ENCODE data around the gene AP3S2. TPM values are rescaled to one million over a fixed set of nuclear protein-coding genes. Genes with fewer than 3 reads are reported as not detected.

AP3S2 gene
- total and polyA plus RNA-seq, 2 of the 8 experiments (the other 6 are each of a cell fraction or from before 2014, with no cell fraction given): 19.2 to 45.4 TPM

GRCh38 chr15:89847101-89847500 lies 46.7 kb downstream of the AP3S2 start:
- no peaks in the 10 kb centered on the region for H3K79me1 ChIP-seq (ENCODE audit: low read depth, low read length)
- H4K20me1 ChIP-seq (replicated peaks in 1 of 2; ENCODE audit: control insufficient read depth in 1 of 2, insufficient read depth in 2 of 2, low read length in 2 of 2): peaks cover 0 to 1% of the 10 kb centered on the region in 2 experiments
- H3K9ac ChIP-seq (replicated peaks in 1 of 4; ENCODE audit: extremely low read depth in 1 of 4, low read depth in 3 of 4, low read length in 3 of 4): no peak overlapping the region
- H2BK120ac ChIP-seq (replicated peaks; ENCODE audit: low read depth, low read length): no peak overlapping the region
- no peaks in the 10 kb centered on the region for H3K27me3 ChIP-seq (replicated peaks in 1 of 4; ENCODE audit: control insufficient read depth in 3 of 4, extremely low read depth in 1 of 4, insufficient read depth in 3 of 4, low read length in 3 of 4)
- H3K23ac ChIP-seq (ENCODE audit: insufficient read length): no peak overlapping the region
- no peak overlapping the region for H2BK15ac ChIP-seq (ENCODE audit: low read length)
- POLR2A ChIA-PET (ENCODE audit: partially characterized antibody): no interaction called here
- no peak overlapping the region for H2BK12ac ChIP-seq (ENCODE audit: low read depth, low read length)
- no peak overlapping the region for H3K4me3 ChIP-seq (ENCODE audit: extremely low read depth in 1 of 4, insufficient read depth in 2 of 4, low read depth in 3 of 4, low read length in 4 of 4)
- no peak overlapping the region for H3K4me2 ChIP-seq (ENCODE audit: insufficient read depth in 1 of 2, low read depth in 2 of 2, low read length in 2 of 2)
- H3K23me2 ChIP-seq (ENCODE audit: low read depth, low read length): no peaks in the 10 kb centered on the region
- H3K4ac ChIP-seq (replicated peaks; ENCODE audit: insufficient read length, low read depth, low read length): no peak overlapping the region
- FAIRE-seq (no peak), DNase-seq (ENCODE audit: low read depth in 1 of 2, low spot score in 2 of 2) (no peak)
- 100% methylated on average over 1 of the region's 2 CpGs; no CpG with 5 or more reads in 1 of the 2 experiments for WGBS, 2 experiments (ENCODE audit: extremely low coverage in 1 of 2, insufficient coverage in 1 of 2, insufficient read length in 1 of 2, insufficient replicate concordance in 2 of 2, low coverage in 1 of 2, low lambda C conversion rate in 2 of 2, missing lambda C conversion rate in 1 of 2)
- H2BK20ac ChIP-seq (ENCODE audit: low read length): no peak overlapping the region
- H3K14ac ChIP-seq (ENCODE audit: insufficient read length): no peak overlapping the region
- no peaks in the 10 kb centered on the region for H3K79me2 ChIP-seq (ENCODE audit: control insufficient read depth in 1 of 2, insufficient read depth in 2 of 2, low read length in 2 of 2)
- no peak overlapping the region for H2AFZ ChIP-seq (ENCODE audit: low read length)
- H3K36me3 ChIP-seq (ENCODE audit: control insufficient read depth in 2 of 4, insufficient read depth in 4 of 4, low read length in 3 of 4): peaks cover 0 to 5% (median 2%) of the 10 kb centered on the region in 4 experiments; a peak in 3 of 8 replicates
- H3K9me3 ChIP-seq (ENCODE audit: insufficient read depth in 2 of 2, low read depth in 1 of 2, low read length in 1 of 2): no peaks in the 10 kb centered on the region
- CTCF ChIA-PET (ENCODE audit: partially characterized antibody): interaction anchor here (0.6 to 1.0 kb wide), 2 partner anchors 11 to 86 kb away, joined by 3 read pairs; no protein-coding TSS in a partner anchor
- no peak overlapping the region for H3K18ac ChIP-seq (ENCODE audit: extremely low read depth, low read length)
- no peak overlapping the region for H3K27ac ChIP-seq (ENCODE audit: low read depth, low read length)
- no peaks in the 10 kb centered on the region for H3K4me1 ChIP-seq (replicated peaks in 1 of 4; ENCODE audit: control insufficient read depth in 3 of 4, insufficient read depth in 4 of 4, low read length in 3 of 4)
- no peak overlapping the region for H4K91ac ChIP-seq (replicated peaks; ENCODE audit: insufficient read length, low read length)
- H2AK5ac ChIP-seq (ENCODE audit: low read depth, low read length): no peak overlapping the region
- H2BK5ac ChIP-seq (ENCODE audit: low read depth, low read length): no peak overlapping the region
- H4K5ac ChIP-seq (ENCODE audit: insufficient read length, low read depth, low read length): no peak overlapping the region
- no peak overlapping the region for H3K56ac ChIP-seq (replicated peaks; ENCODE audit: insufficient read length, low read depth, low read length)
- no peak overlapping the region for H4K8ac ChIP-seq (ENCODE audit: extremely low read depth, insufficient read depth, low read length)
- TF ChIP-seq YY1 (IDR thresholded peaks at IDR 0.05; ENCODE audit: low read depth, low read length) (no peak), ATF2 (IDR thresholded peaks at IDR 0.05; ENCODE audit: low read length) (no peak), JUN (IDR thresholded peaks at IDR 0.05; ENCODE audit: low read depth, low read length) (no peak), SAP30 (IDR thresholded peaks at IDR 0.05; ENCODE audit: insufficient read depth, insufficient replicate concordance, low read length) (no peak), ZNF274 (IDR thresholded peaks at IDR 0.05; ENCODE audit: borderline replicate concordance, extremely low read depth, low read length) (no peak), CEBPB (IDR thresholded peaks at IDR 0.05; ENCODE audit: low read depth, low read length) (no peak), RXRA (IDR thresholded peaks at IDR 0.05; ENCODE audit: insufficient read depth, low read depth, low read length) (no peak)
